HG03521 (cell line): ENCODE data around the gene TTLL5.

Experiments used
- ATAC-seq: cut with Tn5 transposase; IDR thresholded peaks from one replicate; pipeline ENCODE4 v1.9.1; 2021; ENCODE audit warnings: mild to moderate bottlenecking, moderate library complexity; ENCODE audit not compliant: unreplicated experiment

The TTLL5 gene

GRCh38 chr14:75860561-75861160 lies 199.6 kb downstream of the TTLL5 start:
- no peak for ATAC-seq

- no peak for ATAC-seq
Observed at GRCh38 chr14:75861161-75861621, 200.1 kb downstream of the TTLL5 start.

- ATAC-seq, result no peak
Observed at GRCh38 chr14:75863221-75863620, 202.2 kb downstream of the TTLL5 start.

- no peak for ATAC-seq
Observed at GRCh38 chr14:75864352-75864751, 203.3 kb downstream of the TTLL5 start.

GRCh38 chr14:75865531-75865930 lies 204.5 kb downstream of the TTLL5 start:
- no peak for ATAC-seq

GRCh38 chr14:75866970-75867369 lies 205.9 kb downstream of the TTLL5 start:
- ATAC-seq, result no peak

- ATAC-seq, result no peak
Observed at GRCh38 chr14:75871181-75871880, 210.3 kb downstream of the TTLL5 start.

- ATAC-seq, result peak; percentile 93
Observed at GRCh38 chr14:75875958-75876357, 214.9 kb downstream of the TTLL5 start.

GRCh38 chr14:75876530-75876929 lies 215.5 kb downstream of the TTLL5 start:
- no peak for ATAC-seq

GRCh38 chr14:75877292-75877691 lies 216.2 kb downstream of the TTLL5 start:
- ATAC-seq, result no peak

GRCh38 chr14:75877884-75878283 lies 216.8 kb downstream of the TTLL5 start:
- no peak for ATAC-seq

- ATAC-seq, result no peak
Observed at GRCh38 chr14:75879031-75879430, 218.0 kb downstream of the TTLL5 start.

- no peak for ATAC-seq
Observed at GRCh38 chr14:75880512-75880911, 219.5 kb downstream of the TTLL5 start.

GRCh38 chr14:75881994-75882393 lies 220.9 kb downstream of the TTLL5 start:
- ATAC-seq, result no peak

- no peak for ATAC-seq
Observed at GRCh38 chr14:75884198-75884611, 223.2 kb downstream of the TTLL5 start.

- ATAC-seq, result no peak
Observed at GRCh38 chr14:75885829-75886228, 224.8 kb downstream of the TTLL5 start.

GRCh38 chr14:75886636-75887348 lies 225.7 kb downstream of the TTLL5 start:
- ATAC-seq, result no peak

GRCh38 chr14:75888945-75889344 lies 227.9 kb downstream of the TTLL5 start:
- ATAC-seq, result no peak

GRCh38 chr14:75896341-75896740 lies 235.3 kb downstream of the TTLL5 start:
- ATAC-seq, result no peak

- ATAC-seq, result no peak
Observed at GRCh38 chr14:75904311-75904710, 243.3 kb downstream of the TTLL5 start.

- ATAC-seq, result no peak
Observed at GRCh38 chr14:75905147-75905904, 244.3 kb downstream of the TTLL5 start.
